CD1c-positive myeloid dendritic cell (primary cell): ENCODE measurements around the gene TCAIM.
A peak's percentile ranks its signal among the peaks of the same experiment; 100 is the strongest.
"Not testable (repeated sequence)": the region's sequence is repeated elsewhere in the genome, so short reads cannot be mapped to it uniquely, and the experiment has no call there.

Experiments
- DNase-seq: peaks from one replicate; pipeline ENCODE4 v3.0.0-alpha.2; 2016; ENCODE audit errors: extremely low spot score

The TCAIM gene

DNA sequence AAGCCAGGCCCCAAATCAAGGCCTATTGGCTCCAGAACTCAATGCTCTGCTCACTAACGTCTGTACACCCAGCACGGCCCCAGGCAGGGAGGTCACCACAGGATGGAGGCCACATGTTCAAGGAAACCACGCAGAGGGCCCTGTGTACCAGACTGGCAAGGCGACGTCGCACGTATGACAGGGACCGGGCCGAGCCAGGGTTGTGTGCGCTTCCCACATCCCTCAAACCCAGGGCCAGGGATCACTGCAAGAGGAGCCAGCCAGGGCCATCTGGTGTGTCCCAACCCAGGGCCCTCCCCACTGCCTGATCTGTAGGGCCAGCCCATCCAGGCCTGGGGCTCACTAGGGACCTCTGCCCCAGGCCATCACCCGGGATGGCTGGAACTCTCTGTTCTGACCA lies 76.9 kb downstream of the TCAIM start:
- DNase-seq, result no peak

DNA sequence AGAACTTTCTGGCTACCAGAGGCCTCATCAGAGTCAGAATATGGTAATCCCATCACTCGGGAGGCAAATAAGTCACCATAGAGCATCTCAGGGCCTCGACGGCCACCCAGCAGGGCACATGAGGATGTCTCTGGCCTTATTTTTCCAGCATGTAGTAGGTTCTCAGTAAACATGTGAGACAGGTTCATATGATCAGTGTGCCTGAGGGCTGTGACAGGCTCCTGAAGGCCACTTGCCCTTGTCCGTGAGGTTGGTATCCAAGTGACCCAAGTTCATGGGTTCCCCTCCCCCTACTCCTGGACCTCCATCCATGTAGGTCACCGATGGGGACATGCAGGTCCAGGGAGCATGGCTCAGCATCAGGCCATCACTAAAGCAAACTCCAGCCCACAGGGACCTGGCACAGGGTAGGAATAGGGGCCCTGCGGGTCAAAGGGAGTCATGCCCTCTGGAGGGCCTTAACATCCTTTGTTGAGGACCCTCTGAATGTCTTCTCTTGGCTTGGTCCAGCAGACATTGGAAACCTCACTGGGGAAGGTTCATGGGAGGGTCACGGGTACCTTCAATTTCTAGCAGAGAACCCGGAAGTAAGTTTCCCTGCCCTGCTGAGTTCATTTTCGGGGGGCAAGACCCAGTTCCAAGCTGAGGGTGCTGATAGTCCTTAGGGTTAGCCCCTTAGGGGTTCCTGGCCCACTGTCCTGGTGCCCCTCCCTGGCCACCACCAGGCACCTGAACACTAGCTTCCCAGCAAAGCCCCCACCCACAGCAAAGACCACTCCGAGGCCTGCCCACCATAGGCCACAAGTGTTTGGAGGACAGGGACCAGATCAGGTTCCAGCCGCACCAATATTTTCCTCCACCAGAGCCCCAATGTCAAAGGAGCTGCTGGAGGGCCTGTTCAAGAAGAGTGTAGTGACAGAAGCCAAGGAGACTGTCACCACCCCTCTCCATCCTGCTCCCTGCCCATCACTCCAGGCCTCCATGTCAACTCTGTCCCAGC lies 77.8 kb downstream of the TCAIM start:
- no peak for DNase-seq

DNA sequence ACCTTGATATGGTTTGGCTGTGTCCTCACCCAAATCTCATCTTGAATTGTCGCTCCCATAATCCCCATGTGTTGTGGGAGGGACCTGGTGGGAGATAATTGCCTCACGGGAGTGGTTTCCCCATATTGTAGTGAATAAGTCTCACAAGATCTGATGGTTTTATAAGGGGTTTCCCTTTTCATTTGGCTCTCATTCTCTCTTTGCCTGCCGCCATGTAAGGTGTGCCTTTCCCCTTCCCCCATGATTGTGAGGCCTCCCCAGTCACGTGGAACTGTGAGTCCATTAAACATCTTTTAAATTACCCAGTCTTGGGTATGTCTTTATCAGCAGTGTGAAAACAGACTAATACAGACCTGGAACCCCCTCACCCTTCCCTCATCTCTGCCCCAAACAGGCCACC lies 79.6 kb downstream of the TCAIM start:
- not testable (repeated sequence) for DNase-seq

DNA sequence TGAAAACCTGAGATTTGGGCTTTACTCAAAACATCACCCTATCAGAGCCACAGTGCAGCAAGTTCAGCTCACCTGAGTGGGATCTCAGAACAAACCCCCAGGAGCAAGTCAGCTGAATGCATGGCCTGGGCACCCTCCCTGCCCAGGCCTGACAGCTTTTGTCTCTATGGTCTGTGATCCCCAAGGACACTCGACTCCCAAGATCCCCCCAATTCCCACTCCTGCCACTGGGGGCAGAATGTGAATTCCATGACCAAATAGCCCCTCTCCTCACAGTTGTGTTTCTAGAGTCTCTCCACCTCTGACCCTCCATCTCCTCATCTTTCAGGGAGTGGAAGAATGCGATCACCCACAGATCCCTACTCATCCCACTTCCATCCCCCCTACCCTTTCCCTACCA lies 80.0 kb downstream of the TCAIM start:
- no peak for DNase-seq

DNA sequence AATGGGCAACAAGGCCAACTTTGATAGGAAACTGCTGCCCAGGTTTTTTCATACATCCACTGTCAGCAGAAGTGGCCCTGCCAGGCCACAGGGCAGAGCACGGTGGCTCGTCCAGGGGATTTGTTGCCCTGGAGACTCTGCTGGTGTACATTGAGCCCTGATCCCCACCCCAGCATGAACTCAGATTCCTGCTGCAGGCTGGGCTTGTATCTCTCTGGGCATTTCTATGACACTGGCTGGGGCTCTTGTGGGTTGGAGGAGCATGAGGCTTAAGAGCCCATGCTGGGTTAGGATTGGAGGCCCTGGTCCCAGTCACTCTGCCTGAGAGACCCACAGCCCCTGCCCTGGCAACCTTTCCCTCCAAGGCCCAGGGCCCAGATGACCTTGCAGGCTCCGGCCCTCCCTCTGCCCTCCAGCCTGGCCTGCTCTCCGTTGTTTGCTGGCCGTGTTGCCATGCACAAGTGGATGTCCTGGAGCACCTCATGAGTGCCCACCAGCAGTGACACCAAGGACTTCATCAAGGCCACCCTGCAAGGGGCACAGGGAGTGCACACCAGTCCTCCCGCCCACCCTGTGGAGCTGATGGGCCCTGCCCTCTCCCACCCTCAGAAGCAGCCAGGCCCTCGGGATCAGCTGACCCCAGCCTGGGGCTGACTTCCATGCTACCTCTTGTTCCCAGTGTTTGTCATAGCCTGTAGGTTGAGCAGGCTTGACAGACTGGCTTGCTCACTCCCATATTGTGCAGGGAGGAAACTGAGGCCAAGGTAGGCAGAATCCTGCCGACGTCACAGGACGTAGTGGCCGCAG lies 80.8 kb downstream of the TCAIM start:
- DNase-seq, result no peak

DNA sequence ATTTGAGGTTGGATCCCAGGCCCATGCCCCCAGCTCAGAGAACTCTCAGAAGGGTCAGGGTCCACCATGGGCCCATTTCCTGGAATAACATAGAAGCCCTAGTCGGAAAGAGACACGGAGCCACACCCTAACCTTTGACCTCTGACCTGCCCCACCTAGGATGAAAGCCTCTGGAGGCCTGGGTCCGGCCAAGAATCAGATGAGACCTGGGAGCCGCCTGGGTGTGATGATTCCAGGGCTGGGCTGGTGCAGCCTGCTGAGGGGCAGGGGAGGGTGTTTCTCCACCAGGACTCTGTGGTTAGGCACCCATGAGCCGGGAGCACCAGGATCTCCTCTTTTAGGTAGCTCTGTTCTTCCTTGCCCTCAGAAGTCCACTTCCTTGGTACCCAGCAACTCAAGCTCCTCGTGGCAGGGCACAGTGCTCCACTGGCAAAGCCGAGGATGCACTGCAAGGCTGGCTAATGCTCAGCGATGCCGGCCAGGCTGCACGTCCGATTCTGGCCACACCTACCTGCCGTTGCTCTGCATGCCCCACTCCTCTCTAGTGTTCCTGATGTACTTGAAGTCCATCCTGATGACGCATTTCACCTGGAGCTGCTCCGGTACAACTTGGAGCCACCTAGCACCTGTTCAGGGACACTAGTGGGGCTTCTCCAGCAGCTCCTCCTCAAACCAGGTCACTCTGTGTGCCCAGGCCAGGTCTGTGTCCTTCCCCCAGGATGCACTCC lies 81.5 kb downstream of the TCAIM start:
- no peak for DNase-seq

DNA sequence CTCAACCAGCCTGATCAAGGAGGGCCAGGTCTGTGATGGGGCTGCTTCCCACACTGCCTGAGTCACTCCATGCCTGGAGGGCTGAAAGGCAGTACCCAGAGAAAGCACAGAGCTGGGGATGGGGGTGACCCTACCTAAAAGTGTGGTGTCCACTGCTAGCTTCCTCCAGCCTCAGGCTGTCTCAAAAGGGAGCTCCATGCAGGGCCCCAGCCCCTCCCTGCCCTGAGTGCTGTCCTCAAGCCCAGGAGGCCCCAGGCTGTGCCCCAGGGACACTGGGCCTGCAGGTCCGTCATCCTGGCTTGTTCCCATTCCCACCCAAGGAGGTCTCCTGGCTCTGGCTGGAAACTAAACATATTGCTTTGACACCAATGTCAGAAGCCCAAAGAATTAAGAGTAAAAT lies 82.1 kb downstream of the TCAIM start:
- DNase-seq, result no peak

DNA sequence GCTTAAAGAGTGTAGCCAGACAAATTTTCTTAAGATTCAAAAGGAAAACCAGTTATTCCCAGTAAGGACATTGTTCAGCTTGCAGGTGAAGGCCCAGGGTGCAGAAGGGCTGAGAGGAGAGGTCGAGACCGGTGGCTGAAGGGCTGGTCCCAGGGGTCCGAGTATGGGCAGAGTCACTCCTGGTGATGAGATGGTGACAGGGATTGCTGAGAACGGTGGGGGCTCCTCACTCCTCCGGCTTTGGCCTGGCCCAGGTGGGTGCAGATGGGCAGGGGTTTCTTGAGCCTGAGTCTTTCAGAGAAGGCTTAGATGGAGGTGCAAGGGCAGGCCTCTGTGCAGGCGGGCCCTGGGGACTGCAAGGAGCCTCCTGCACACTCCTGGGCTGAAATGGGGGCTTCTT lies 82.7 kb downstream of the TCAIM start:
- no peak for DNase-seq

DNA sequence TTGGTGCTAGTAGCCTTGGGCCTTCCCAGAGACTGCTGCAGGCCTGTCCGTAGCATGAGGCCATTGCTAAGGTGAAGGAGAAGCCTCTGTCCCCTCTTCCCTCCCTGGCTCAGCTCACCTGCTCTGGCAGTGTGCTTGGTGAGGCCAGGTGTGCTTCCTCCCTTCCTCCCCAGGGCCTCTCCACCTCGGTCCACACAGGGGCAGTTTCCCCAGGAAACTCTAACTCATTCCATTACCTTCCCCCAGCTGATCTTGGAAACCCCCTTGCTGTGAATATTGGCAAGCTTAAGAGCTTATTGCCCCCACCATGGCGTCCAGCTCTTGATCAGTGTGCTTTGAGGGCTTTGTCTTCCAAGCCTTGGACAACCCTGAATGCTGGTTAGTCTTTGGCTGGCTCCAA lies 86.2 kb downstream of the TCAIM start:
- no peak for DNase-seq

DNA sequence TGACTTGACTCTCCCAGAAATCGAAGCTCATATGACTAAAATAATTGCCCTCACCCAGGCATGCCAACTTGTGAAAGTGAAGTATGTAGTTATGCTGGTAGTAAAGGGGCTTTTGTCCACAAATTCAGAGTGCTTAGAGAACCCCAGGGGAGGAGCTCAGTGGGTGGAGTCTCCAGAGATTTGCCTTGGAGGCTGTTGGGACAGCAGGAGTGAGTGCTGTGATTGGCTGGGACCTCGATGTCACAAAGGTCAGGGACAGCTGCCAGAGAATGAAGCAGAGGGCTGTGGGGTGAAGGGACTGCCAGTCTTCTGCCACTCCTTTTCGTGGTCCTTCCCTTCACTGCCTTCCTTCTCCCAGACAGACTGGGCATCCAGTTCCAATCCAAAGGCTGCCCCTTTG lies 89.1 kb downstream of the TCAIM start:
- no peak for DNase-seq

DNA sequence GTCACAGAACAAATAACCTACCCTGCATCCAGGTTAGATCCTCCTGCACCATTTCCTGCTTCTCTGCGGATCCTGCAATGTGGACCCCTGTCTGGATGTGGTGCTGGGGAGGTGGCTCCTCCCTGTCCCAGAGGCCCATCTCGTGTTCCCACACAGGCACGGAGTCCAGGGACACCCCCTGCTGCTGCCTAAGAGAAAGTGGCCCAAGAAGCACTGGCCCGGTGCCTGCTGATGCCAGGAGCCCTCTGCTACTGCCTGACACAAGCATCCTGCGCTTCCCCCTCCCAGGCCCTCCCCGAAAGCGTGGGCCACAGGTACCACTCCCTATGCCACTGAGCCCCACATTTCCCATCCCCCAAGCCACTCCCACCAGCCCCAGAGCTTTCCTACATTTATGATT lies 90.3 kb downstream of the TCAIM start:
- no peak for DNase-seq

DNA sequence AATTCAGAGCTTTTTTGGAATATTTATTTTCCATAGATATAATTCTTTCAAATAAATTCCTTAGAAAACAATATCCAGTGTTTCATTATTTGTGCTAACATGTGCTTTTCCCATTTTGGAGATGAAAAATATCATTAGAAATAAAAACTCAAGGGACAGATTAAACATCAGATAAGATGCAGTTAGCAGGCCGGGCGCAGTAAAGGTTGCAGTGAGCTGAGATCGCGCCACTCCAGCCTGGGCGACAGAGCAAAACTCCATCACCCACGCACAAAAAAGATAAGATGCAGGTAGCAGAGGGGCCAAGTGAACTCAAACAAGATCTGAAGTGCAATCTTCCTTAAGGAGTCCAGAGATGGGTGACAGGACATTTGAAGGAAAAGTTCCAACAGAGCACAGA lies 90.9 kb downstream of the TCAIM start:
- DNase-seq, result no peak

DNA sequence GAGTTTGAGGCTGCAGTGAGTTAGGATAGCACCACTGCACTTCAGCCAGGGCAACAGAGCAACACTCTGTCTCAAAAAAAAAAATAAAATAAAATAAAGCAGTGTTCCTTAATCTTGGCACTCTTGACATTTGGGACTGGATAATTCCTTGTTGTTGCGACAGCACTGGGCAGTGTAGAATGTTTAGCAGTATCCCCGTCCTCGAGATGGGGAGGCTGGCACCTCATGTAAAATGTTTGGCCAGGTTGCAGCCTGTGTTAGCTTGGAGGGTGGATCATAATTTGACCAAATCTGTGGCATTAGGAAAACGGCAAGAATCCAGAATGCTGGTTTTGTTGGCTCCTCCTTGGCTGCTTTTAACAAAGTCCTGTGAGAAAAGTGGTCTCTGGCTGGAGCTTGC lies 91.9 kb downstream of the TCAIM start:
- DNase-seq, result no peak

DNA sequence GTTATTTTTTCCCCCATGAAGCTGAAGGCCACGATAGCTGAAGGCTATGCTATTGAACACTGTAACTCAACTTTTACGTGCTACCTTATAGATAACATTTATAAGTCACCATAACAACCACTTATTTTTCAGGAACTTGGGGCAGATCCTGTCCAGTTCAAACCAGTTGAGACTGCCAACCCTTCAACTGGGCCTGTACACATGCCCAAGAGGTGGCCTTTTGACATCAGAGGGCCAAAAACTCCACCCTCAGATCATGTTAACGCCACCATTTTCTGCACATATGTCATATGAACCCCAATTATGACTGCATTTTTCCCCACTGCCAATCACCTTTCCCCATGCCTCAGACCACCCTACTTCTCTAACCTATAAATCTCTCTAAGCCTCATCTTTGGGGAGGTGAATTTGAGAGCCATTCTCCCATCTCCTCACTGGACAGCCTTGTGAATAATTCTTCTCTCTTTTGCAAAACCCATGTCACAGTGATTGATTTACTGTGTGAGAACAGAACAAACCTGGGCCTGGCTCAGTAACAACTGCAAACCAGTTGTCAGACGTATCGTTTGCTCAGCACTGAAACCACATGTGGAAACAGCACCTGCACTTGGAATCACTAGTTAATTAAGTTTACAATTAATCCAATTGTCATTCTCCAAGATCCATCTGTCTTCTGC lies 96.4 kb downstream of the TCAIM start:
- DNase-seq, result no peak

DNA sequence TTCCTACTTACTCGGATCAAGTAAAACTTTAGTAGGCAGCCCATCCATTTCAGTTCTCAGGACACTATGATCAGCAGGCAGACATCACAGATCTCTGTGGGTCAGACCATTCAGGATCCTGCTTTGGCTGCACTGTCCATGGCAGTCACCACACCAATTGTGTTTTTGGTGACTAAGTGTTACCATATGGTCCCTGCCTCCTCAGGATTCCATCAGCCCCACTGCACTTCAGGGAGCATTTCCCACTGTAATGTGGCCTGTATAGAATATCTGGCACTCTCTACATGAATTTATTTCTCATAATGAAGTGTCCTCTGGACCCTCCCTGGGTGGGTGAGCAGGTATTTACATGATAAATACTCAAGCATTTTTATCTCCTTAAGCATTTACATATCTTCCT lies 97.6 kb downstream of the TCAIM start:
- no peak for DNase-seq

DNA sequence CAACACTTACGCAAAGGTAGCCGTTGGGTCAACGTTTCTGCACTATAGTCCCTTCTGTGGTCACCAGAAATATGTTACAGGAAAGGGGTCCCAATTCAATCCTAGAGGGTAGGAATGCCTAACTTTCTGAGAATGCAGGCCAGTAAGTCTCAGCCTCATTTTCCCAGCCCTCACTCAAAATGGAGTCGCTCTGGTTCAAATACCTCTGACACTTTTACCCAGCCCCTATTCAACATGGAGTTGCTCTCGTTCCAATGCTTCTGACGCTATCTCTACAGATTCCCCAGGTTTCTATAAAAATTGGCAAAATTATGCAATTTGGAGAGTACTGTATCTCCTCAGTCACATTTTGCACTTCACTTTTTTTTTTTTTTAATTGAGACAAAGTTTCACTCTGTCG lies 99.2 kb downstream of the TCAIM start:
- DNase-seq, result no peak

DNA sequence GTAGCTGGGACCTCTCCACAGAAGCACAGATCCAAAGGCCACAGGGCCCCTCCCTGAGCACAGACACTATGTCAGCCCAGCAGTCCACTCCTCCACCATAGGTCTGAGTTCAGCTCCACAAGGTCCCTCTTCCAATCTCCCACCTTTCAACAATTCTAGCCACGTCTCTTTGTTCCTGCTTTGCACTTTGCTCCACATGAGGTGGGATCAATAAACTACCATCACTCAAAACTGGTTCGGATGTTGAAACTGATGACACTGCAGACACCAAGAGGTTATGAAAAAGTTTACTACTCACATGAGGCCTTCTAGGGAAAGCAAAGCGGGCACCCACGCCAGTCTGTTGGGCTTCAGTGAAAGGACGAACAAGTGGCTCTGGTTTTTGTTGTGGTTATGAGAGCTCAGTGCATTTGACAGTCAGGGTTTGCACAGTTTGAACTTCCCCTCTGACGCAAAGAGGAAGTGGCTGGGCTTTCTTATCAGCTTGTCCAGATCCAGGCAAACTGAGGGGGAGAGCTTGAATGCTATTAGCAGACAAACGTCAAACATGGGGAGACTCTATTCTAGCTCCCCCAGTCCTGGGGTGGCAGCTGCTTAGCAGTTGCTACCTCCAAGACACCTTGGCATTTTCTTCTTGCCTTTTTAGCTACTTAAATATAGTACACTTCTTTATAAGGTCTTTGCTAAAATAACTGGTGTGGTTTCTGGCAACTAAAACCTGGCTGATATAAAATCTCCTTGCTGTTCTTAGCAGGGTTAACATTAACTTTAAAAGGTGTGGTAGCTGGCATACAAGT lies 101.1 kb downstream of the TCAIM start:
- DNase-seq, result peak; percentile 97

DNA sequence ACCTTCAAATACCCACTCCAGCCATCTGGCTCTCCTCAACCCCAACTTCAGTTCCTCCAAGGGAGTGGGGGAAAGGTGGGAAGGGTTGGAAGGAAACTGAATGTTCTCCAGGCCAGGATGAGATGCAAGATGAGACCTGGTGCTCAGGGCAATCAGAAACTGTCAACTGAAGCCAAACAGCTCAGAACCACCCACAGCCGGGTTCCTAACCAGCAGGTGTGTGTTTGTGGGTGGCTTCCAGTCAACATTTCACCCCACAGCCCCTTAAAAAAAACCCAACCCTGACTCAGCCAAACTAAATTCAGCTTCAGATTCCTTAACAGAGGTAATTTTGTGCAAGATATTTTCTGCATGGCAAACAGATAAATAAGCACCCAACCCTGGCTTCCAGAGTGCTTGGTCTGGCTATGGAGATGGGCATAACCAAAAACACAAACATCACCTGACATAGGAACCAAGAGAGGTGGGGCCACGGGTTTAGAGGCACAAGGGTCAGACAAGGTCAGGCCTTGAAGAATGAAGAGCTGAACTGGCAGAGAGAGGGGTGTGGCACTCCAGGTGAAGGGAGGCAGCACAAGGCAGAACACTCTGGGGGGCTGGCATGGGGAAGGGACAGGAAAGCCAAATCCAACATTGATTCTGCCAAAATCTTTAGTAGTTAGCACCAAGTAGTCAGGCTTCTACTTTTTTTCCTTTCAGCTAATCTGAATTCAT lies 104.2 kb downstream of the TCAIM start:
- DNase-seq, result no peak

DNA sequence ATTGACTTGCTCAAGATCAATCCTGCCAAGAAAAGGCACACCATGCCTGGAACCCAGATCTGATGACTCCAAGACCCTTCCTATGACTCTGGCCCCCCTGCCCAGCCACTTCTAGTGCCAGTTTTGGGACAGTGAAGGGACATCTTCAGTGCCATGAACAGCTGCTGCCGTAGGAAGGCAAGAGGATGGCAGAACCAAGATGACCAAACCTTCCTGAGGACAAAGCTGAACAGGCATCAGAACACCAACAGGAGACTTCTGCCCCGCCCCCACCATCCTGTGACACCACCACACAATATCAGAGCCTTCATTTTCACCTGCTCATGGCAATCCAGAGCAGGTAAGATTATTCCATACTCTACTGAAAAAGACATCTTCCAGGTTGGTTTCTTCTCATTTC lies 105.9 kb downstream of the TCAIM start:
- no peak for DNase-seq
